Measurements from ENCODE around the gene PTCD1.

GRCh38 chr7:99409806-99410205 is 28.8 kb downstream of the PTCD1 start:
- no peak for TF ChIP-seq CTCF (IDR thresholded peaks at IDR 0.05)
- no peak for TF ChIP-seq POLR2A (IDR thresholded peaks at IDR 0.05)
